ENCODE measurements around the gene GRHL1.
"Not testable (repeated sequence)": the region's sequence is repeated elsewhere in the genome, so short reads cannot be mapped to it uniquely, and the experiment has no call there.

GRHL1 gene

GRCh38 chr2:10012366-10012962, 61.0 kb downstream of the GRHL1 start:
- DNase-seq: not testable (repeated sequence)

GRCh38 chr2:10012963-10013461, 61.5 kb downstream of the GRHL1 start:
- no peak for DNase-seq

GRCh38 chr2:10013651-10014417, 62.3 kb downstream of the GRHL1 start:
- not testable (repeated sequence) for DNase-seq

- no peak for DNase-seq
Measured at GRCh38 chr2:10014418-10015190, 63.1 kb downstream of the GRHL1 start.

GRCh38 chr2:10015376-10015989, 64.0 kb downstream of the GRHL1 start:
- DNase-seq: not testable (repeated sequence)

GRCh38 chr2:10016001-10016801, 64.7 kb downstream of the GRHL1 start:
- no peak for DNase-seq

- DNase-seq: no peak
Measured at GRCh38 chr2:10016802-10017258, 65.3 kb downstream of the GRHL1 start.

- no peak for DNase-seq
Measured at GRCh38 chr2:10017313-10017941, 65.9 kb downstream of the GRHL1 start.

- peak; percentile 58 for DNase-seq
Measured at GRCh38 chr2:10019174-10019573, 67.7 kb downstream of the GRHL1 start.

GRCh38 chr2:10019602-10020400, 68.3 kb downstream of the GRHL1 start:
- DNase-seq: peak; percentile 72

- DNase-seq: no peak
Measured at GRCh38 chr2:10022041-10022421, 70.5 kb downstream of the GRHL1 start.

- DNase-seq: no peak
Measured at GRCh38 chr2:10022445-10022844, 71.0 kb downstream of the GRHL1 start.

- no peak for DNase-seq
Measured at GRCh38 chr2:10022966-10023662, 71.6 kb downstream of the GRHL1 start.

GRCh38 chr2:10026940-10027569, 75.6 kb downstream of the GRHL1 start:
- no peak for DNase-seq

GRCh38 chr2:10027660-10028330, 76.3 kb downstream of the GRHL1 start:
- no peak for DNase-seq

GRCh38 chr2:10028407-10028987, 77.0 kb downstream of the GRHL1 start:
- no peak for DNase-seq

GRCh38 chr2:10028988-10029874, 77.7 kb downstream of the GRHL1 start:
- DNase-seq: peak; percentile 72

- no peak for DNase-seq
Measured at GRCh38 chr2:10029875-10030223, 78.4 kb downstream of the GRHL1 start.

All from MV-4-11 (cell line).